Ectodermal cell (in vitro differentiated cells): ENCODE results near the gene ZNF532.

Experiments used
- H3K27ac ChIP-seq: 2 replicates; pipeline ENCODE4 v1.7.0; 2013; ENCODE audit warnings: mild to moderate bottlenecking, low read depth, low read length; ENCODE audit not compliant: insufficient read depth, poor library complexity, severe bottlenecking
- H3K27me3 ChIP-seq: 2 replicates; pipeline ENCODE4 v1.7.0; 2013; ENCODE audit warnings: mild to moderate bottlenecking, low read length; ENCODE audit not compliant: insufficient read depth, control insufficient read depth, poor library complexity, severe bottlenecking
- H3K36me3 ChIP-seq: one replicate; pipeline ENCODE4 v1.7.0; 2013; ENCODE audit warnings: low read length; ENCODE audit not compliant: control insufficient read depth, insufficient read depth
- H3K4me1 ChIP-seq: one replicate; pipeline ENCODE4 v1.7.0; 2013; ENCODE audit warnings: low read length; ENCODE audit not compliant: control insufficient read depth, insufficient read depth
- H3K4me3 ChIP-seq: 2 replicates; pipeline ENCODE4 v1.7.0; 2013; ENCODE audit warnings: low read depth, low read length, control low read depth; ENCODE audit not compliant: insufficient read depth
- H3K9me3 ChIP-seq: 2 replicates; pipeline ENCODE4 v1.7.0; 2013; ENCODE audit warnings: mild to moderate bottlenecking, low read length, moderate library complexity; ENCODE audit not compliant: control insufficient read depth
- WGBS, 2 experiments: methylation state at CpG; one replicate each; pipeline ENCODE4 v1.1.7; 2013; ENCODE audit warnings: missing lambda C conversion rate in 2 of 2; 5-methylcytosine and 5-hydroxymethylcytosine counted together

The ZNF532 gene

GRCh38 chr18:58988600-58988999 is 123.9 kb downstream of the ZNF532 start:
- Histone ChIP-seq H3K36me3 (peaks cover 4% of the 10 kb centered on the region), H3K9me3 (no peaks in the 10 kb centered on the region), H3K27me3 (no peaks in the 10 kb centered on the region), H3K4me1 (no peaks in the 10 kb centered on the region), H3K4me3 (no peak overlapping the region), H3K27ac (no peak overlapping the region)
- whole genome bisulfite sequencing, 2 experiments, result 90 to 95% methylated on average over 2 of the region's 2 CpGs

- 92 to 95% methylated on average over 1 of the region's 2 CpGs for WGBS, 2 experiments
- Histone ChIP-seq H3K4me3 (no peak overlapping the region), H3K9me3 (no peaks in the 10 kb centered on the region), H3K27ac (no peak overlapping the region), H3K27me3 (no peaks in the 10 kb centered on the region), H3K36me3 (no peaks in the 10 kb centered on the region), H3K4me1 (no peaks in the 10 kb centered on the region)
These were observed 124.6 kb downstream of the ZNF532 start for GRCh38 chr18:58989184-58989759.

GRCh38 chr18:58990720-58991119 is 126.0 kb downstream of the ZNF532 start:
- Histone ChIP-seq H3K4me1 (no peaks in the 10 kb centered on the region), H3K27ac (no peak overlapping the region), H3K27me3 (no peaks in the 10 kb centered on the region), H3K9me3 (no peaks in the 10 kb centered on the region), H3K4me3 (no peak overlapping the region), H3K36me3 (no peaks in the 10 kb centered on the region)
- WGBS, 2 experiments, result 90 to 93% methylated on average over 6 of the region's 6 CpGs

- WGBS, 2 experiments, result 92 to 94% methylated on average over 7 of the region's 7 CpGs
- H3K27me3 ChIP-seq, result no peaks in the 10 kb centered on the region
- H3K9me3 ChIP-seq, result no peaks in the 10 kb centered on the region
- H3K36me3 ChIP-seq, result no peaks in the 10 kb centered on the region
- H3K27ac ChIP-seq, result no peak overlapping the region
- no peaks in the 10 kb centered on the region for H3K4me1 ChIP-seq
- H3K4me3 ChIP-seq, result no peak overlapping the region
These were observed 126.6 kb downstream of the ZNF532 start for GRCh38 chr18:58991167-58991798.

GRCh38 chr18:58992301-58993231 is 127.9 kb downstream of the ZNF532 start:
- Histone ChIP-seq H3K4me3 (no peak overlapping the region), H3K9me3 (no peaks in the 10 kb centered on the region), H3K27ac (no peak overlapping the region), H3K4me1 (no peaks in the 10 kb centered on the region), H3K36me3 (no peaks in the 10 kb centered on the region), H3K27me3 (no peaks in the 10 kb centered on the region)
- WGBS, 2 experiments, result 80 to 83% methylated on average over 15 of the region's 16 CpGs

GRCh38 chr18:58993260-58993659 is 128.6 kb downstream of the ZNF532 start:
- H3K9me3 ChIP-seq, result no peaks in the 10 kb centered on the region
- no peak overlapping the region for H3K27ac ChIP-seq
- H3K4me1 ChIP-seq, result no peaks in the 10 kb centered on the region
- 100% methylated on average over 1 of the region's 4 CpGs for WGBS, 2 experiments
- H3K4me3 ChIP-seq, result no peak overlapping the region
- no peaks in the 10 kb centered on the region for H3K36me3 ChIP-seq
- no peaks in the 10 kb centered on the region for H3K27me3 ChIP-seq

- Histone ChIP-seq H3K4me3 (no peak overlapping the region), H3K36me3 (no peaks in the 10 kb centered on the region), H3K4me1 (no peaks in the 10 kb centered on the region), H3K9me3 (no peaks in the 10 kb centered on the region), H3K27ac (no peak overlapping the region), H3K27me3 (no peaks in the 10 kb centered on the region)
- WGBS, 2 experiments, result 88 to 93% methylated on average over 5 of the region's 5 CpGs
These were observed 131.0 kb downstream of the ZNF532 start for GRCh38 chr18:58995663-58996062.

GRCh38 chr18:58996131-58996641 is 131.5 kb downstream of the ZNF532 start:
- Histone ChIP-seq H3K27ac (no peak overlapping the region), H3K27me3 (no peaks in the 10 kb centered on the region), H3K4me3 (no peak overlapping the region), H3K36me3 (no peaks in the 10 kb centered on the region), H3K9me3 (no peaks in the 10 kb centered on the region), H3K4me1 (no peaks in the 10 kb centered on the region)
- 89 to 91% methylated on average over 12 of the region's 12 CpGs for WGBS, 2 experiments

GRCh38 chr18:58996696-58997095 is 132.0 kb downstream of the ZNF532 start:
- Histone ChIP-seq H3K27me3 (no peaks in the 10 kb centered on the region), H3K4me1 (no peaks in the 10 kb centered on the region), H3K4me3 (no peak overlapping the region), H3K27ac (no peak overlapping the region), H3K36me3 (no peaks in the 10 kb centered on the region), H3K9me3 (no peaks in the 10 kb centered on the region)
- WGBS, 2 experiments, result 86 to 90% methylated on average over 7 of the region's 7 CpGs

GRCh38 chr18:58997811-58998337 is 133.2 kb downstream of the ZNF532 start:
- WGBS, 2 experiments, result 90% methylated on average over 2 to 4 of the region's 4 CpGs
- Histone ChIP-seq H3K4me1 (no peaks in the 10 kb centered on the region), H3K27me3 (no peaks in the 10 kb centered on the region), H3K36me3 (no peaks in the 10 kb centered on the region), H3K4me3 (no peak overlapping the region), H3K9me3 (no peaks in the 10 kb centered on the region), H3K27ac (no peak overlapping the region)
